ENCODE results near the gene PTPRU.
"Not testable (repeated sequence)": the region's sequence is repeated elsewhere in the genome, so short reads cannot be mapped to it uniquely, and the experiment has no call there.

PTPRU gene

DNA sequence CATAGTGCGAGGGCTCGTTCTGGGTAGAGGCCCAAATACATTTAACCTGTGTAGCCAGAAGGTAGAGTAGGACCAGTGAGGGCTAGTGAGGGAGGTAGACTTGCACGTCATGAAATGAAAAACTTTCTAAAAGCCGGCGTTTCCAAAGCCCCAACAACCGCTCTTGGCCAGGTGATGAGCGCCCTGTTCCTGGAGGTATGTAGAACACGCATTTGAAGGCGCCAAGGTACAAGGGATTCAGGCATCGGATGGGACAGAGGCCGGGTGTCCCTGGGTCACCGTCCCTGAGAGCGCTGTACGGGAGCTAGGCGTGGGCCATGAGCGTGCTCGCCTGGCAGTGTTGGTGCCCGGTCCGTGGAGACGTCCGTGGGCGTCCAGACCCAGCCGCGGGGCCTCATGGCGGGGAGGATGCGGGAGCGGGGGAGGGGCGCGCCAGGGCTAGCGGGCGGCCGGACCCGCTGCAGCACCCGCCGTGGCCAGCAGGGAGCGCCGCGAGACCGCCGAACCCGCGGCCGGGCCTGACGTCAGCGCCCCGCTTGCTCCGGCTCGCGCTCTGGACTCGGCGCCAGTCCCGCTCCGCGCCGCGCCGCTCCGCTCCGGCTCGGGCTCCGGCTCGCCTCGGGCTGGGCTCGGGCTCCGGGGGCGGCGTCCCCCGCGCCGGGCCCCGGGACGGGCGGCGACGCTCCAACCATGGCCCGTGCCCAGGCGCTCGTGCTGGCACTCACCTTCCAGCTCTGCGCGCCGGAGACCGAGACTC is at the start of gene PTPRU:
Gene PTPRU, plus strand, starts transcription at position 568 of the 757 bp plus-strand sequence. Its CDS starts 123 bp downstream, at position 691.
- DNase-seq, result peak; percentile 20

DNA sequence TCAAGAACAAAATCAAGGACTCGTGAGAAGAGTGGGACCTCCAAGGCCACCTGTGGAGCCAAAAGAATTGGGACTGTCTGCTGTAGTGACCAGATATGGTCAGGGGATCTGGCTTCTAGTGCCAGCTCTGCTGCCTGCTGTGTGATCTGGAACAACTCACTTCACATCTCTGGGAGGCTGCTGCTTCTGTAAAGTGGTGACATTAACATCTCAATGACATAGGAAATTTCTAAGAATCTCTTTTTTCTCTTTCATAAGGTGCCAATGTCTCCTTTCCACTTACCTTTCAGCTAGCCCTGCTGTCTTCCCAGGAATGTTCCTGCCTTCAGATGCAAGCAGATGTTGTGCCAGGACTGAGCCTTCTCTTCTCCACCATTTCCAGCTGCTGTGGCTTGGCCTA is 49.6 kb upstream of the PTPRU start:
- DNase-seq, result no peak

DNA sequence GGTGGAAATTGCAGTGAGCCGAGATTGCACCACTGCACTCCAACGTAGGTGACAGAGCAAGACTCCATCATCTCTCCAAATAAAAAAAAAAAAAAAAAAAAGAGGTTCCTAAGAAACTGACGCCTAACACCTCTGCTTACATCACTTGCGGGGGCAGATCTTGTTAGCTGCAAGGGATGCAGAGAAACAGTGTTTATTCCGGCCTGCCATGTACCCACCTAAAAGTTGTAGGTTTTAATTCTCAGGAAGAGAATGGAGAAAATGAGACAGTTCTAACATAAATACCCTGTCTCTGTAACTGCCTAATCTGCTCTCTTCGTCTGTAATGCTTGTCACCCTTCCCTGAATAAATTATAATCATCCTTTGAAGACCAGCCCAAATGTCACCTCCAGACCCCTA is 45.6 kb upstream of the PTPRU start:
- no peak for DNase-seq

DNA sequence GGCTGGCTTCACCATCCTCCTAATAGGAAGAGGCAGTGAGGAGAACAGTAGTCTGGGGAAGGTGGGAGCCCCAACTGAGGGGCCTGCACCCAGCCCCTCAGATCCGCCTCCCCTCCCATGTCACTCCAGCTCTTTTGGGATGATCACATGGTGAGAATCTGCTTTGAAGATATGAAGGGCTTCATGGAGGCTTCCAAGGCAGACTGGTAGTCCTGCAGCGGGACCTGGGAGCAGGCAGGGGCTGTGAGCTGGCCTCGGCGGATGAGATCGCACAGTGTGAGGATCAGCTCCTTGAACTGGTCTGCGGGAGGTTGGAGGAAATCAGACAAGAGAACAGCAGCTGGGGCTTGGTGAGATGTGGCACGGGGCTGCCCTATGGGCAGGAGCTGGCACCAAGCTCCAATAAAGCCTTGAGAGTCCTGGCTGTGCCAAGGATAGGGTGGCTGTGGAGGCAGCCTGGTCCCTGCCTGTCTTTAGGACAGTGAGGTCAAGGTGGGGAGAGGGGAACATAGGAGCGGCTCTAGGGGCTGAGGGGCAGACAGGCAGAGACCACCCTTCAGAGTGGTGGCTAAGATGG is 42.4 kb upstream of the PTPRU start:
- DNase-seq, result no peak

DNA sequence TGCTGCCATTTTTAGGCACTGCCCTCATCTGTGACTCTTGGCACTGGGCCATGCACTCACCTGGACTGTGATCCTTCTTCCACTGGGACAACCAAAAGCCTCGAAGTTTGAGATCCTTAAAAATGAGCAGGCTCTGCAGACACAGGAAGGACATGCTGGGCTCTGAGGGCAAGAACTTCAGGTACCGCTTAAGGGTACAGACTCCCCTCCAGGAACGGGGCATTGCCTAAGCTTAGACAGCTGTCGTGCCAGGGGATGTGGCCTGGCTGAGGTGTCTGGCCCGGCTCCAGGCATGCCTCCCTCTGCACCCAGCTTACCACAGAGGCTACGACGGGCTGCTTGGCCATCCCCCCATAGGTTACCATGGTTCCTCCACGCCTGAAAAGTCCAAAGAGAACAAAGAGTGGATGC is 40.4 kb upstream of the PTPRU start:
- DNase-seq, result no peak

DNA sequence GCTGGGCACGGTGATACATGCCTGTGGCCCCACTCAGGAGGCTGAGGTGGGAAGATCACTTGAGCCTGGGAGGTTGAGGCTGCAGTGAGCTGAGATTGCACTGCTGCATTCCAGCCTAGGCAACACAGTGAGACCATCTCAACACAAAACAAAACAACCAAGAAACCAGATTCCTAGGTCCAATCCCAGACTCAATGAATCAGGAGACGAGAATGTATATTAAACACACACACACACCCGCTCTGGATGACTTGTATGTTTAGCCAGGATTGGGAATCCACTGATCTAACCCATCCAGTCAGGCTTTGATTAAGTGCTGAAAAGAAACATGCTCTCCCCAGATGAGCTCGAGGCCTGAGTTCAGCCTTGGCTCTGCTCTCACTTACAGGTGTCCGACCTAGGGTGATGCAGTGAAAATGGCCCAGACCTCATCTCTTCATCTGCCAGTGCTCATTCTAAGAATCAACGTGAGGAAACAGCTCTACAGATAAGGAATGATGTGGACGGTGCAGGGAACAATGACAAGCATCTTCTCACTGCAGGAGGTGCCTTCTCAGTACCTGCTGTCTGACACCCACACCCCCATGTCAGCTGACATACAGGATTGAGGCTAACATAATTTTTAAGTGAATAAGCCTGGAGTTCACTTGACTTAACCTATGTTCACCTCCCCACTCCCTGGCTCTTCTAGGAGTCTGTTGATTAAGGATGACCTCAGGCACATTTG is 39.3 kb upstream of the PTPRU start:
- no peak for DNase-seq

DNA sequence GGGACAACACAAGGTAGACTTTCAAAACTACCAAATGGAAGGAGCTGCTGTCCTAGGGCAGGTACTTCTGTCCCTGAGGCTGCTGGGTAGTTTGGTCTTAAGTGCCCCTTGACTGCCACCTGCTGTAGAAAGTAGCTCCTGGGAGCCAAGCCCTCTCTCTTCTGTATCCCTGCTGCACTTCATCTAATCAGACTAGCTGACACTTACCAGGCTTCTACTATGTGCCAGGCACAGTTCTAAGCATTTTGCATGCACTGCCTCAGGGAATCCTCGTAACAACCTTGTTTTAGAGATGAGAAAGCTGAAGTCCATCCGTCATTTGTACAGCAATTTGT is 38.8 kb upstream of the PTPRU start:
- DNase-seq, result peak; percentile 6

DNA sequence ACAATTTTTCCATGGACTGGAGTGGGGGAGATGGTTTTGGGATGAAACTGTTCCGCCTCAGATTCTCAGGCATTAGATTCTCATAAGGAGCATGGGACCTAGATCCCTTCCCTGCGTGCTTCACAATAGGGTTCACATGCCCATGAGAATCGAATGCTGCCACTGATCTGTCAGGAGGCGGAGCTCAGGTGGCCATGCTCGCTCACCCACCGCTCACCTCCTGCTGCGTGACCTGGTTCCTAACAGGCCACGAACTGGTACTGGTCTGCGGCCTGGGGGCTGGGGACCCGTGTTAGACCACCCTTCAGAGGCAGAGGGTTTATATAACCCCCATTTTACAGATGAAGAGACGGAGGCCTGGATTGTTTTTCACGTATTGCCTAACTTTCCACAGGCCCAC is 38.3 kb upstream of the PTPRU start:
- DNase-seq, result no peak

DNA sequence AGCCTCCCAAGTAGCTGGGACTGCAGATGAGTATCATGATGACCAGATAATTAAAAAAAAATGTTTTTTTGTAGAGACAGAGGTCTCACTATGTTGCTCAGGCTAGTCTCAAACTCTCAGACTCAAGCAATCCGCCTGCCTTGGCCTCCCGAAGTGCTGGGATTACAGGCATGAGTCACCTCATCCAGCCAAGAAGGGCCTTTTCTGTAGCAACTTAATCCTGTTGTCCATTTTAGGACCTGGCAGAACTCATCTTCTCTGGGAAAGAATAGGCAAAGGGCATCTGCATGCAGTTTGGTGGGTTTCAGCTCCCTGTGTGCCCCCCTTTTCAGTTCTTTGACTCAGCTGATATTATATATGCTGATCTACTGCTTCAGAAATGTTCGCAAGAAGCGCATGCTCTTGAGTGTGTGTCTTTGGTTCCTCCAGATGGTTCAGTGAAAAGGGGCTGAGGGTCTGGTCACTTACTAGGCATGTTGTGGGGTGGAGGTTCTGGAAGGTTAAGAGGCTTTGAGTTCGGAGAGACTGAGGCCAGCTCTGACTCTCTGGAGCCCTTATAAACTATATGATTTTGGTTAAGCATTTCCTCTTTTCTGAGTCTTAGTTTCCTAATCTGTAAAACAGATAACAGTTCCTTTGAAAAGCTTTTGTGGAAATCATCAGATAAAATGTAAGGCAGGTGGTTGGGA is 35.3 kb upstream of the PTPRU start:
- no peak for DNase-seq

DNA sequence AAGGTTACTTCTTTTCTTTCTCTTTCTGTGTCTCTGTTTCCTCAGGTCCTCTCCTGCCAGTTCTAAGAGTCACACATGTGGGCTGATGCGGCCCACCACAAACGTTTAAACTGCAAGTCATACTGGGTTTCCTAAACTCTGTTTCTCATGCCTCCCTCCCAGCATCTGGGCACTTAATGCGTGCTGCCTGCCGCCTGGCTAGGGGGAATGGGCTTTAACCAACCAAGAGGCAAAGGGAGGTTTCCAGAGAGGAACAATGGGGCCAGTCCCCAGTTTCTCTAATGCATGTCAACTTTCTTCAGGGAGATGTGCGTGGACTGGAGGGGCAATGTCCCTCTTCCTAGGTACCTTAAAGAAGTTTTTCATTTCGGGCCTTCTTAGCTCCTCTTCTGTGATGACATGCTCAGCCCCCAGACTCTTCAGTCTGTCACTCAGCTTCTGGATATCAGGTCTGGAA is 34.7 kb upstream of the PTPRU start:
- no peak for DNase-seq

DNA sequence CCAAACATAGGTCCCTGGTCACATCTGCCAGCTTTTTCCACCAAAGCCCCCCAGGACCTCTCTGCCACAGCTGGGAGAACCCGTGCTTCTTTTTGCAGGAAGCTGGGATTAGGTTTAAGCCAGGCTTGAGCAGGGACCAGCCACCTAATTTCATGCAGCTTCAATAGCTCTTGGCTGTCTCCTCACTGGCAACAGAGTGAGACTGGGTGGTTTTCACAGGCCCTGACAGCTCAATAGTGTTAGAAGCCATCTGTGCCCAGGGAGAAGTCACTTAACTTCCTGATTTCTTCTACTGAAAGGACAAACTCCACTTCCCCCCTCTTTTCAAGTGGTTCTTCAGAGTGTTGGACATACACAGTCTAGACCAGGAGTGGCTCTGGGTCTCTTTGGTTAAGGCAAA is 34.3 kb upstream of the PTPRU start:
- no peak for DNase-seq

DNA sequence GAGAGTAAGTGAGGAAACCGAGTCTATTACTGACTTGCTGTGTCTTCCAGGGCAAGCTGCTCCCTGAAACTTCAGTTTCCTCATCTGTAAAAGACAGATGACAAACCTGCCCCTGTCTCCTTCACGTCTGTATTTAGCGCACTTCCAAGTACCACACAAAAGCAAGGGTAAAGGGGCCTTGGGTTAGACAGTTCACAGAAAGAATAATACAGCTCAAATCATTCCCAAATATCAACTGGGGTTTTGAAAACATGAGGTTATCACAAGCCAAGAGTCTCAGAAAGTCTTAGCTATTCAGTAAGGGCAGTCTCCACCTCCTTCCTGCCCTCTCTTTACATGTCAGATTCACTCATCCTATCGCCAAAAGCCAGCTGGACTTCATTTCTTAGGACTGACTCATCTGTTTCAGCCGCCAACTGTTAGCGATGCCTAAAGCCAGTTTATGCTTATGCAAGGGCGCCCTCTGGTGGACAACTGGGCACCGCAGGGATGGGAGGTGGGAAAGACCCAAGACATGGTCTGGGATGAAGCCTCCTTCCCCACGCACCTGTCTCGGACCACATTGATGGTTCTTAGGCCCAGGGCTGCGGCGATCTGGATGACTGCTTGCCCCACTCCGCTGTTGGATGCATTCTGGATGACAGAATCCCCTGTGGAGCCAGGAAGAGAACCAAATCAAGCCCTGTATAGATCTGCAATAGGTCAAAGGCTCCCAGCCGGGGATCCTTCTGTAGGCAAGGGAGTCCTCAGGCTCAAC is 33.6 kb upstream of the PTPRU start:
- DNase-seq, result peak; percentile 56

DNA sequence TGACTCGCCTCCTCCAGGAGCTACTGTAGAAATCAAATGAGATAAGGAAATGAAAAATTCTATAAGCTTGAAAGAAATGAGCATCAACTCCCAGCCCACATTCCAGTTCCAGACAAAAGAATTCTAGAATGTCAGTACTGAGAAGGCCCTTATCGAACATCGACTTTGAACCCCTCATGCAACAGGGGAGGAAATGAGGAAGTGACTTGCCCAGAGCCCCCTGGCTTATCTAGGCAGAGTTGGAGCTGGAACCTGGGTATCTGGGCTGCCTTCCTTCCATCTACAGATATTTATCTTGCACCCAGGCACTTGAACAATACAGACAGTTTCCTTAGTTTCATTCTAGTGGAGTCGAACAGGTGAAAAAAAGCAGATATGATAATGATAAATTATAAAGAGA is 27.9 kb upstream of the PTPRU start:
- DNase-seq, result no peak

DNA sequence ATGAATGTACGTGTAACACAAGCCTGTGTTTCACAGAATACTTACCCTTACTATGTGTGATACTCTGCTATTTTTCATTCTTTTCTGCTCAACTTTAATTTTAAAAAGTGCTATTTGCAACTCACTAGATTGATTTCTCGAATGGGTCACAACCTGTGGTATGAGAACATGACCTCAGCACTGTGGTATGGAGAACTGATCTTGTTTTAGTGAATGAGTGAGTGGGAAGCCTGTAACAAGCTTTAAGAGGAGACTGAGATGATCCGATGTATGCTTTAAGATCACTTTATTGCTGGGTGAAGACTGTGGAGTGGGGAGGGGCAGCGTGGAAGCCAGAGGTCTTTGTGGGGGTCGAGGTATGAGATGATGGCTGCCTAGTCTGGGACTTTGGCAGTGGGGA is 27.1 kb upstream of the PTPRU start:
- no peak for DNase-seq

DNA sequence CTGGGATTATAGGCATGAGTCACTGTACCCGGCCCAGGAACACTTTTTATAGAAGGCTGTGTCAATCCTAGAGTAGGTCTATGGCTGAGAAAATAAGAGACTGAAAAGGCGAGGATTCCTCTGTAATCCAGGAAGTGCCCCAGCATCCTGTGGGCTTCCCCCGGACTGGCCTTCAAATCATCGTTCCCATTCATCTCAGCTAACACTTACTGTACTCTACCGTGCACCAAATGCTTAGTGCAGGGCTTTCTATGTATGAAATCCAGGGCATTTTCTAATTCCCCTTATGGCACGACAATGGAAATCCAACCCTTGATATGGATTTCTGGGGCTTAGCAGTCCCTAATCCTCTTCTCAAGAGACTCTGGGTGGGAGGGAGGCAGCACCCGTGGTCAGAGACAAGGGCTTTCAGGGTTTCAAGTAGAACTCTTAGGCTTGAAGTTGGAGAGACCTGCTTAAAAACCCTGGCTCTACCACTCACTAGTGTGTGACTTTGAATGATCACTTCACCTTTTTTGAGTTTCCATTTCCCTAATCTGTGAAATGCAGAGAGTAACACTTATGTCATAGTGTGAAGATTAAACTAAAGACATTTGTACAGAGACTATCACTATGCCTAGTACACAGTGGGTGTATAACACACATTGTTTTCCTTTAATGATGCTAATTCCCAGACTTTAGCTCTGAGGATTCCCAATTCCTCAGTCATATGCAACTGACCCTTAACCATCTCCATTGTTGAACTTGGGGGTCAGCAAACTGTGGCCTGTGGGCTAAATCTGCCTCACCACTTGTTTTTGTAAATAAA is 25.8 kb upstream of the PTPRU start:
- DNase-seq, result no peak

DNA sequence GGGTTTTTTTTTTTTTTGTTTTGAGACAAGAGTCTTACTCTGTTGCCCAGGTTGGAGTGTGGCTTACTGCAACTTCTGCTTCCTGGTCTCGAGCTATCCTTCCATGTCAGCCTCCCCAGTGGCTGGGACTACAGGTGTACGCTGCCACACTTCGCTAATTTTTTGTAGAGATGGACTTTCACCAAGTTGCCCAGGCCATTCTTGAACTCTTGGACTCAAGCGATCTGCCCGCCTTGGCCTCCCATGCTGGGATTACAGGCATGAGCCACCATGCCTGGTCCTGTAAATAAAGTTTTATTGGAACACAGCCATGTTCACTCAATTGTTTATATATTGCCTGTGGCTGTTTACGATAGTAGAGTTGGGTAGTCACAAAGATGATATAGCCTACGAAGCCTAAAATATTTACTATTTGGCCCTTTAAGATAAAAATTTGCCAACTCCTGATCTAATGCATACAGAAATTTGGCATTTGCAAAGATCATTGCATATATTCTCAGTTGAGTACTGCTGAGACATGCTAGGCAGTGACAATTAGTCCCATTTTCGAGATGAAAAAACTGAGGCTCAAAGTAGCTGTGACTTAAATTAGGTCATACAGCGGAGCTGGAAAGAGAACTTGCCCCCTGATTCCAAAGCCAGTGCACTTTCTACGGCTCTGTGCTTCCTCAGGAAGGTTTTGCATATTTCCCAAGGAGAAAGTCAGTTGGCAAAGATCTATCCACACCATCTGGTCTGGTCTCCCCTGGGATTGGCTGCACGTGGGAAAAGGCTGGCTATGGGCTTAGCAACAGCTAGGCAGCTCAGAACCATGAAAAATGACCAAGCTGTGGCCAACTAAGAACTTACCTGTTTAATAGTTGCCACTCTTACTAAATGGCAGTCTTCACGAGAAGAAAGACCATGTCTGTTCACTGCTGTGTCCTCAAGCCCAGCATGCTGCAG is 25.0 kb upstream of the PTPRU start:
- DNase-seq, result no peak

DNA sequence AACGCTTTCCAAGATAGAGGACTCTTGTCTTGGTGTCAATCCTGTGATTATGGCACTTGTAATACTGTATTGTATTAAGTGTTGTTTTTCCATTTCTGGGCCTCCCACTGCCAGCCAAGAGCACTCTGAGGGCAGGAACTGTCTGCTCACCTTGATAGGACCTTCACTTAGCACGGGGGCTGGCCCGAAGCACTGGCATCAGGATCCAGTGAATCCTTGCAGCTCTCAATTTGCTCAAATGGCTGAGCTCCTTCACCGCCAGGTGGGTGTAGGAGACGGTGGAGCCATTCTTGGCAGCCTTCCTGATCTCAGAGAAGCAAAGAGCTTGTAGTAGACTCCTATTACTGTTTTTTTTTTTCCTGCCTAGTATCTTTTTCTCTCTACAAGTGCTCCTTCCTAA is 23.3 kb upstream of the PTPRU start:
- DNase-seq, result no peak

DNA sequence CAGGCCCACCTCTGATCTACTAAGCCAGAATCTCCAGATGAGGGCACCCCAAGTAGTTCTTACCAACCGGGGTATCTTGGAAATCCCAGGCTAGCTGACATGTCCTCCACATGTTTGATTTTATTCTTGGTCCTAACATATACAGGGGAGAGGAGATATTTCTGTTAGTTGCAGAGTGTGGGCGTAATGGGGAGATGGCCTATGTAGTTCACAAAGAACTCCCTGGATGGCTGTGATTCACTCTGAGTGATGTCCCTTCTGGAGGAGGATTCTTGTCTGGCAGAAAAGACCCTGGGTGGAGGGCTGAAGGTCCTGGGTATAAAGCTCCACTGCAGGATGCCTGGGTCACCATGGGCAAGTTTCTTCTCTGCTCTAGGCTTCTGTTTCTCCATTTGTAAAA is 18.7 kb upstream of the PTPRU start:
- no peak for DNase-seq

DNA sequence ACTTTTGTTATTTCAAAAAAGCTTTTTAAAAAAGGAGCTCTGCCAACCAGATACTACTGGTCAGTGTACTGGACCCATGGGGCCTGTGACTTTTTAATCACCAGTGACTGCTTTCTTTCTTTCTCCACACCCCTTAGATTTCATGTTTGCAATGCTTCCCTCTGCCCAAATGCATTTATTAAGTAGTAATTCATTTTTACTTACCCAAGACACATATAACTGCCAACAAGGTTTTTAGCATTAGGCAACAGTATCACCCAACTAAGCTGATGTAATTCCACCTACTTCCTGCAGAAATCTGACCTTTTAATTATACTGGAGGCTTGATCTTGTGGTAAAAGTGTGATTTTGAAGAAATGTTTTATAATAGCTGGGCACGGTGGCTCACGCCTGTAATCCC is 18.1 kb upstream of the PTPRU start:
- DNase-seq, result no peak

DNA sequence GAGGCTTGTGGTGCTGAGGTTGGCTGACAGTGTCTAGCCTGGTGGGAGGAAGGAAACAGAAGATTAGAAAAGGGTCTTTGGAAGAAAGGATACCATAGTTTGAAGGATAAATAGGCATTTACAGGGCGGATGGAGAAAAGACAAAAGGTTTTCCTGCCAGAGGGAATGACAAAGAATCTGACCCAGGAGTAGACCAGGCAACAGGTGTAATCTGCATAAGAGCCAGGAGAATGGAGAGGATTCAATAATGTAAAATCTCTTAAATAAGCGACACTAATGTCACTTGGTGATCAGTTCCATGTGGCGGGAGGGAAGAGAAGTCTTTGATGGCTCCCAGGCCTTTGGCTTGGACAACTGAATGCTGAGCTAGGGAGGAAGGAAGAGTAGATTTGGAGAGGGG is 15.0 kb upstream of the PTPRU start:
- no peak for DNase-seq

DNA sequence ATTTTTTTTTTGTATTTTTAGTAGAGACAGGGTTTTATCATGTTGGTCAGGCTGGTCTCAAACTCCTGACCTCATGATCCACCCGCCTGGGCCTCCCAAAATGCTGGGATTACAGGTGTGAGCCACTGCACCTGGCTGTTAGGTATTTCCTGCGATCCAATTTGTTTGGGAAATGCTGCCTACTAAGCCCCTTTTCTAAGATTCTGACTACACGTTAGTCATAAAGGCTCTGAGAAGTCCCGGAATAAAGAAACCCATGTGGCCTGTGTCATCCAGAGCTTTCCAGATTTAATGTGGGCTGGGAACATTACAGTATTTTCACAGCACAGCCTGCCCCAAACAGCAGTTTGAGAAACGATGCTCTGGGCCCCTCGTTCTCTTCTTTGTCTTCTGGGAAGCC is 14.1 kb upstream of the PTPRU start:
- DNase-seq, result not testable (repeated sequence)

Data from KG1 (cell line).